Endodermal cell (in vitro differentiated cells): ENCODE data around the gene CENPP. TPM values are rescaled to one million over a fixed set of nuclear protein-coding genes. Genes with fewer than 3 reads are reported as not detected.

Experiments used
- DNase-seq: peaks from one replicate; pipeline ENCODE4 v3.0.0-alpha.2; 2017
- H3K27ac ChIP-seq: 2 replicates; pipeline ENCODE4 v1.5.1; 2013; ENCODE audit warnings: mild to moderate bottlenecking, low read depth, low read length, moderate library complexity
- H3K27me3 ChIP-seq: 2 replicates; pipeline ENCODE4 v1.6.1; 2013; ENCODE audit warnings: mild to moderate bottlenecking, low read length, moderate library complexity; ENCODE audit not compliant: insufficient read depth, control insufficient read depth, poor library complexity, severe bottlenecking
- H3K36me3 ChIP-seq: 2 replicates; pipeline ENCODE4 v1.7.0; 2013; ENCODE audit warnings: mild to moderate bottlenecking, low read length, moderate library complexity; ENCODE audit not compliant: control insufficient read depth, insufficient read depth
- H3K4me1 ChIP-seq: one replicate; pipeline ENCODE4 v1.7.0; 2013; ENCODE audit warnings: low read length; ENCODE audit not compliant: control insufficient read depth, insufficient read depth
- H3K4me3 ChIP-seq: 2 replicates; pipeline ENCODE4 v1.5.1; 2013; ENCODE audit warnings: mild to moderate bottlenecking, low read length, moderate library complexity
- H3K9ac ChIP-seq: 2 replicates; pipeline ENCODE4 v1.6.1; 2013; ENCODE audit warnings: mild to moderate bottlenecking, low read length, moderate library complexity; ENCODE audit not compliant: poor library complexity, severe bottlenecking; ENCODE audit errors: extremely low read depth
- H3K9me3 ChIP-seq: 2 replicates; pipeline ENCODE4 v1.6.1; 2013; ENCODE audit warnings: mild to moderate bottlenecking, low read length, moderate library complexity; ENCODE audit not compliant: control insufficient read depth
- H3K27ac Mint-ChIP-seq: 2 replicates; pipeline ENCODE4 v1.8.0; 2020; ENCODE audit warnings: mixed read lengths
- H3K27me3 Mint-ChIP-seq: 2 replicates; pipeline ENCODE4 v1.8.0; 2021; ENCODE audit warnings: mild to moderate bottlenecking, mixed read lengths; ENCODE audit not compliant: insufficient read depth
- H3K36me3 Mint-ChIP-seq: 2 replicates; pipeline ENCODE4 v1.8.0; 2020; ENCODE audit warnings: low read depth, mixed read lengths
- H3K4me1 Mint-ChIP-seq: 2 replicates; pipeline ENCODE4 v1.8.0; 2020; ENCODE audit warnings: mixed read lengths
- H3K4me3 Mint-ChIP-seq: 2 replicates; pipeline ENCODE4 v1.8.0; 2020; ENCODE audit warnings: mild to moderate bottlenecking, moderate library complexity, mixed read lengths
- H3K9me3 Mint-ChIP-seq: 2 replicates; pipeline ENCODE4 v1.8.0; 2020; ENCODE audit warnings: mild to moderate bottlenecking, mixed read lengths
- WGBS, 2 experiments: methylation state at CpG; one replicate each; pipeline versions ENCODE4 v1.1.5 to v1.1.7; 2013; ENCODE audit warnings: missing lambda C conversion rate in 2 of 2, mixed read lengths in 1 of 2; ENCODE audit not compliant: insufficient coverage in 1 of 2, insufficient read length in 1 of 2; 5-methylcytosine and 5-hydroxymethylcytosine counted together
- total RNA-seq, 2 donors: library from RNA; stranded (reverse); fragmentation: NEBNext Ultra II Directional in 1 of 2; extraction: Animal tissue kit (Norgen Biotek cat#: 25700) in 1 of 2; gene quantifications; 2 replicates in 1 of 2; 3 replicates in 1 of 2; pipeline ENCODE4 v1.2.1, GENCODE V29; 2021
- TF ChIP-seq, protein P1 (sequence below): fragments of 200-600 bp; sonication (generic); conservative IDR thresholded peaks from 2 replicates; pipeline ENCODE4 v1.5.0; 2021; ENCODE audit warnings: antibody characterized with exemption, mild to moderate bottlenecking

The CENPP gene
- total RNA-seq, 2 donors from 2014 or later: 8.2 to 9.2 TPM

DNA sequence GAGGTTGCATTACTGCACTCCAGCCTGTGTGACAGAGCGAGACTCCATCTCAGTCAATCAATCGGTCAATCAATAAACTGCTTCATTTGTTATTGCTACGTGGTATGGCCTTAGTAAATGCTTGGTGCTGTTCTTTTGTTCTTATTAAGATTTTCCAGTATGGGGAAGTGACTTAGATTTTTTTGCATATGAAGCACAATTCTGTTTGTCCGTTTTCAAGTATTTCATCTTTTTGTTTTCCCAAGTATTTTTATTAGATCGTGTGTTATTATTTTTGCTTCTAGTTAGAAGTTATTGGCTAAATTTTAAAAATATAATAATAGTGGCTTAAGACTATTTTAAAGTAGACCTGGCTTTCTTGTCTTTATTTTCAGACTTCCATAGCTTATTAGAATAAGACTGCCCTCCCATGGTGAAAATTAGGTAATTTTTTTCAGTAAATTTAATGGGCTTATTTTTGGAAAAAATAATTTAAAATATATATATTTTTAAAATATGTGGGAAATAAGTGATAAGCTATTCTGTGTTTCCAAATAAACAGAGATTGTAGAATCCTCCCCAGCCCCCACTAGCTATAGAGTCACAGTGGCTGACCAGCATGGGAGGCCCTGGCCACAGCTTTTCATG is 113.3 kb downstream of the CENPP start:
- WGBS, 2 experiments: 88 to 91% methylated on average over 4 to 5 of the region's 5 CpGs
- no peak overlapping the region for H3K4me3 Mint-ChIP-seq

DNA sequence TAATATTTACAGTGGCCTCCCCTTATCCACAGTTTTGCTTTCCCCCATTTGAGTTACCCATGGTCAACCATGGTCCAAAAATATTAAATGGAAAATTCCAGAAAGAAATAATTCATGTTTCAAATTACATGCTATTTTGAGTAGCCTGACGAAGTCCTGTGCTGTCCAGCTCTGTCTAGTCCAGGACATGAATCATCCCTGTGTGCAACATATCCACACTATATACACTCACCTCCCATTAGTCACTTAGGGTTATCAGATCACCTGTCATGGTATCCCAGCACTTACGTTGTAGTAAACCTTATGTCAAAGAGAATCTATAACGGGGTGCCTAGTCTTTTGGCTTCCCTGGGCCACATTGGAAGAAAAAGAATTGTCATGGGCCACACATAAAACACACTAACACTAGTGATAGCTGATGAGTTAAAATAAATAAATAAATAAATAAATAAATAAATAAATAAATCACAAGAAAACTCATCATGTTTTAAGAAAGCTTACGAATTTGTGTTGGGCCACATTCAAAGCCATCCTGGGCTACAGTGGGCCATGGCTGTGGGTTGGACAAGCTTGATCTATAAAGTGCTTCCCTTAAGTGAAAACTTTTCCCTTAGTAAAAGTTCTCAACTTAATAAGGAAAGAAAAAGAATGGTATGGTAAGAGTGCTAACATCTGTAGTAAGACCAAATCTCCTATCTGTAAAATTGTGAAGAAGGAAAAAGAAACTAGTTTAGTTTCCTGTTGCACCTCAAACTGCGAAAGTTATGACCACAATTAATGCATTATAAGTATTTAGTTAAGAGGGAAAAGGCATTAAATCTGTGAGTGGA is 114.4 kb downstream of the CENPP start:
- no peaks in the 10 kb centered on the region for H3K4me1 ChIP-seq
- TF ChIP-seq, protein P1, sequence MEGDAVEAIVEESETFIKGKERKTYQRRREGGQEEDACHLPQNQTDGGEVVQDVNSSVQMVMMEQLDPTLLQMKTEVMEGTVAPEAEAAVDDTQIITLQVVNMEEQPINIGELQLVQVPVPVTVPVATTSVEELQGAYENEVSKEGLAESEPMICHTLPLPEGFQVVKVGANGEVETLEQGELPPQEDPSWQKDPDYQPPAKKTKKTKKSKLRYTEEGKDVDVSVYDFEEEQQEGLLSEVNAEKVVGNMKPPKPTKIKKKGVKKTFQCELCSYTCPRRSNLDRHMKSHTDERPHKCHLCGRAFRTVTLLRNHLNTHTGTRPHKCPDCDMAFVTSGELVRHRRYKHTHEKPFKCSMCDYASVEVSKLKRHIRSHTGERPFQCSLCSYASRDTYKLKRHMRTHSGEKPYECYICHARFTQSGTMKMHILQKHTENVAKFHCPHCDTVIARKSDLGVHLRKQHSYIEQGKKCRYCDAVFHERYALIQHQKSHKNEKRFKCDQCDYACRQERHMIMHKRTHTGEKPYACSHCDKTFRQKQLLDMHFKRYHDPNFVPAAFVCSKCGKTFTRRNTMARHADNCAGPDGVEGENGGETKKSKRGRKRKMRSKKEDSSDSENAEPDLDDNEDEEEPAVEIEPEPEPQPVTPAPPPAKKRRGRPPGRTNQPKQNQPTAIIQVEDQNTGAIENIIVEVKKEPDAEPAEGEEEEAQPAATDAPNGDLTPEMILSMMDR: no peak
- H3K9ac ChIP-seq: no peak overlapping the region
- no peak overlapping the region for H3K27ac ChIP-seq
- no peaks in the 10 kb centered on the region for H3K36me3 ChIP-seq
- no peak overlapping the region for H3K27ac Mint-ChIP-seq
- H3K36me3 Mint-ChIP-seq: no peaks in the 10 kb centered on the region
- no peaks in the 10 kb centered on the region for H3K9me3 Mint-ChIP-seq
- H3K4me3 Mint-ChIP-seq: no peak overlapping the region
- no peaks in the 10 kb centered on the region for H3K9me3 ChIP-seq
- no peaks in the 10 kb centered on the region for H3K4me1 Mint-ChIP-seq
- 92 to 93% methylated on average over 2 to 5 of the region's 5 CpGs for WGBS, 2 experiments
- H3K4me3 ChIP-seq: no peak overlapping the region
- H3K27me3 ChIP-seq: no peaks in the 10 kb centered on the region
- H3K27me3 Mint-ChIP-seq: no peaks in the 10 kb centered on the region
- DNase-seq: no peak

More for the DNA sequence above, 113.3 kb downstream of the CENPP start:
- H3K36me3 Mint-ChIP-seq: no peaks in the 10 kb centered on the region
- no peaks in the 10 kb centered on the region for H3K27me3 Mint-ChIP-seq
- no peaks in the 10 kb centered on the region for H3K9me3 Mint-ChIP-seq
- TF ChIP-seq, protein P1: peak; percentile 47
- H3K4me1 Mint-ChIP-seq: no peaks in the 10 kb centered on the region
- no peak for DNase-seq
- H3K9ac ChIP-seq: no peak overlapping the region
- no peaks in the 10 kb centered on the region for H3K9me3 ChIP-seq
- H3K27ac ChIP-seq: no peak overlapping the region
- H3K4me3 ChIP-seq: no peak overlapping the region
- H3K27me3 ChIP-seq: no peaks in the 10 kb centered on the region
- H3K36me3 ChIP-seq: no peaks in the 10 kb centered on the region
- no peak overlapping the region for H3K27ac Mint-ChIP-seq
- no peaks in the 10 kb centered on the region for H3K4me1 ChIP-seq

DNA sequence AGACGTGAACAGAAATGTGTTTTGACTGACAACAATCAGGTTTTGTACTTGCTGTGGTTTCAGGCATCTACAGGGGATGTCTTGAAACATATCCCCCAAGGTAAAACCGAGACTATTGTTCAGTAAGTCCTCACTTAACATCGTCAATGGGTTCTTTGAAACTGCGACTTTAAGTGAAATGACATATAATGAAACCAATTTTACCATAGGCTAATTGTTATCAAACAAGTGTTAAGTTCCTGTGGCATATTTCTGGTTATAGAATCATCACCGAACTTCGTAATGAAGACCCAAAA is 114.9 kb downstream of the CENPP start:
- Histone ChIP-seq H3K4me3 (no peak overlapping the region), H3K36me3 (no peaks in the 10 kb centered on the region), H3K9ac (no peak overlapping the region), H3K4me1 (no peaks in the 10 kb centered on the region), H3K9me3 (no peaks in the 10 kb centered on the region), H3K27ac (no peak overlapping the region), H3K27me3 (no peaks in the 10 kb centered on the region)
- Mint-ChIP-seq H3K4me1 (no peaks in the 10 kb centered on the region), H3K9me3 (no peaks in the 10 kb centered on the region), H3K27me3 (no peaks in the 10 kb centered on the region), H3K36me3 (no peaks in the 10 kb centered on the region), H3K27ac (no peak overlapping the region), H3K4me3 (no peak overlapping the region)
- TF ChIP-seq, protein P1: no peak
- 86 to 92% methylated on average over 2 to 6 of the region's 6 CpGs for WGBS, 2 experiments
- DNase-seq: no peak
